Heart left ventricle (tissue), 16 donors: ENCODE data around the gene ARRB1. TPM values are rescaled to one million over a fixed set of nuclear protein-coding genes. Genes with fewer than 3 reads are reported as not detected.

Experiments
- ATAC-seq, 4 donors: fragments of 200-7000 bp; cut with Tn5 transposase; one replicate each; pipeline ENCODE4 v1.9.1; 2020 to 2022; ENCODE audit warnings: moderate library complexity in 4 of 4, mild to moderate bottlenecking in 3 of 4, moderate number of reproducible peaks in 1 of 4
- DNase-seq, 5 donors: peaks; one replicate each; pipeline ENCODE4 v3.0.0-alpha.2; 2020
- H3K27ac ChIP-seq, 12 donors: fragments of 200-600 bp; sonication (generic) in 4 of 12; one replicate each; pipeline versions ENCODE4 v1.5.0 to v1.8.0; 2016 to 2022; ENCODE audit warnings: mild to moderate bottlenecking in 2 of 12
- H3K27me3 ChIP-seq, 9 donors: fragments of 200-600 bp; sonication (generic) in 2 of 9; one replicate each; pipeline versions ENCODE4 v1.5.1 to v1.8.0; 2016 to 2022; ENCODE audit warnings: mild to moderate bottlenecking in 3 of 9
- H3K36me3 ChIP-seq, 9 donors: fragments of 200-600 bp; sonication (generic) in 2 of 9; one replicate each; pipeline versions ENCODE4 v1.5.0 to v1.8.0; 2018 to 2022; ENCODE audit warnings: mild to moderate bottlenecking in 2 of 9
- H3K4me1 ChIP-seq, 12 donors: fragments of 200-600 bp; sonication (generic) in 4 of 12; one replicate each; pipeline versions ENCODE4 v1.5.0 to v1.8.0; 2016 to 2022; ENCODE audit warnings: mild to moderate bottlenecking in 3 of 12
- H3K4me3 ChIP-seq, 12 donors: fragments of 200-600 bp; sonication (generic) in 4 of 12; one replicate each; pipeline versions ENCODE4 v1.5.0 to v1.8.0; 2017 to 2022; ENCODE audit warnings: mild to moderate bottlenecking in 9 of 12, moderate library complexity in 4 of 12
- H3K9me3 ChIP-seq, 12 donors: fragments of 200-600 bp; sonication (generic) in 4 of 12; one replicate each; pipeline versions ENCODE4 v1.5.0 to v1.8.0; 2016 to 2022; ENCODE audit warnings: mild to moderate bottlenecking in 1 of 12
- POLR2A ChIP-seq, 2 donors: fragments of 450-650 bp; IDR thresholded peaks; one replicate each; pipeline ENCODE4 v1.6.1; 2017; ENCODE audit warnings: antibody characterized with exemption in 2 of 2, mild to moderate bottlenecking in 2 of 2, moderate library complexity in 2 of 2
- WGBS, 4 donors: extraction: QIAGEN DNeasy Blood & Tissue Kit in 2 of 4; methylation state at CpG; one replicate each; pipeline versions ENCODE4 v1.1.5 to v1.1.7; 2013 to 2018; 5-methylcytosine and 5-hydroxymethylcytosine counted together
- intact Hi-C, 10 donors: fragments of 100-400 bp; cut with DNase I; formaldehyde crosslinking; loops; one replicate each; pipeline versions ENCODE4 v1.11.1 to v1.14.2; 2022
- polyA plus RNA-seq, 2 donors: library from polyadenylated mRNA; stranded (reverse); fragments of 200-250 nt; gene quantifications; one replicate each; pipeline ENCODE4 v1.2.3, GENCODE V29; 2013
- total RNA-seq, 9 donors: library from RNA; depleted of rRNA in 2 of 9; stranded (reverse); fragments of >200 nt in 2 of 9; fragmentation: NEBNext Ultra II Directional in 3 of 9; extraction: Animal tissue kit (Norgen Biotek cat#: 25700) in 3 of 9; gene quantifications; one replicate each; pipeline versions ENCODE4 v1.1.0 to v1.2.4, GENCODE V29; 2016 to 2023
- TF ChIP-seq, protein P1 (sequence below), 12 donors: fragments of 200-600 bp; sonication (generic) in 4 of 12; IDR thresholded peaks; one replicate each; pipeline versions ENCODE4 v1.5.0 to v1.8.0; 2018 to 2022; ENCODE audit warnings: antibody characterized with exemption in 12 of 12, mild to moderate bottlenecking in 5 of 12
- donor health status: ischemic (EF 13 %, LVEDD 7.1; RV severe dilation, severe dysfunction).
- donor health status: healthy with polysubstance abuse.
- donor health status: DM: no; HTN: yes; CAD: no.
- donor health status: DM: no; HTN: no; CAD: no.
- donor health status: ischemic (EF 25% LVEDD 6.9; RV normal size, moderate dysfunction).
- donor health status: ischemic (EF 25% LVEDD 5.7; RV mildly dilated, moderate dysfunction).
- donor health status: healthy.
- donor health status: DM: yes; HTN: yes; CAD: no.
- donor health status: ischemic (EF 35%, LVEDD 5.7; RV mildly dilated, moderate dysfunction).
- donor health status: nonischemic (EF 11% LVEDD 7.7; RV severe dilation, severe dysfunction).
- donor health status: DM: yes; HTN: yes; CAD: no.
- donor health status: PGD.
- donor health status: ischemic (EF 29% LVEDD 5.4; RV normal size, mild dysfunction).
- donor health status: nonischemic (EF 23%, LVEDD 6.1; RV moderate dilation, normal function).

The ARRB1 gene
- total and polyA plus RNA-seq, 11 donors = 7.9 to 58.9 (median 25.4) TPM

DNA sequence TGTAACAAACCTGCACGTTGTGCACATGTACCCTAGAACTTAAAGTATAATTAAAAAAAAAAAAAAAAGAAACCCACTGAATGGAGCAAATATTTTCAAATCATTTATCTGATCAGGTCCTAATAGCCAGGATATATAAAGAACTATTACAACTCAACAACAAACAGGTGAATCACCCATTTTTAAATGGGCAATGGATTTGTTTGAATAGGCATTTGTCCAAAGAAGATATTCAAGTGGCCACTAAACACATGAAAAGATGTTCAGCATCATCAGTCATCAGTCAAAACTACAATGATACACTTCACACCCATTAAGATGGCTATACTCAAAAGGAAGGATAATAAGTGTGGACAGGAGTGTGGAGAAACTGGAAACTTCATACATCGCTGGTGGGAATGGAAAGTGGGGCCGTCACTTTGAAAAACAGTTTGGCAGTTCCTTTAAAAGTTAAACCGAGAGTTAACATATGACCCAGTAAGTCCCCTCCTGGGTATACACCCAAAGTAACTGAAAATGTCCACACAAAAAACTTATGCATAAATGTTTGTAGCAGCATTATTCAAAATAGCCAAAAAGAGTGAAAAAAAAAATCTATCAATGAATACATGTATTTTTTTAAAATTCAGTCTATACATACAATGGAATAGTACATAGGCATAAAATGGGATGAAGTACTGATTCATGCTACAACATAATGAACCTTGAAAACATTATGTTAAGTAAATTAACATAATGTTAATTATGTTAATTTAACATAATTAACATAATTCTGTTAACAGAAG is 53.1 kb downstream of the ARRB1 start:
- 85 to 92% (median 88%) methylated on average over 4 of the region's 4 CpGs for WGBS, 4 donors
- intact Hi-C loops = no loop called here

GRCh38 chr11:75293903-75294302 is 57.6 kb downstream of the ARRB1 start:
- ATAC-seq (no peak), DNase-seq (no peak)
- intact Hi-C loops = no loop called here
- H3K36me3 ChIP-seq = peaks cover 0 to 29% (median 16%) of the 10 kb centered on the region in 9 donors
- H3K9me3 ChIP-seq = peaks cover 0 to 3% (median 0%) of the 10 kb centered on the region in 12 donors
- TF ChIP-seq POLR2A (IDR thresholded peaks at IDR 0.05) = no peak
- TF ChIP-seq, protein P1, sequence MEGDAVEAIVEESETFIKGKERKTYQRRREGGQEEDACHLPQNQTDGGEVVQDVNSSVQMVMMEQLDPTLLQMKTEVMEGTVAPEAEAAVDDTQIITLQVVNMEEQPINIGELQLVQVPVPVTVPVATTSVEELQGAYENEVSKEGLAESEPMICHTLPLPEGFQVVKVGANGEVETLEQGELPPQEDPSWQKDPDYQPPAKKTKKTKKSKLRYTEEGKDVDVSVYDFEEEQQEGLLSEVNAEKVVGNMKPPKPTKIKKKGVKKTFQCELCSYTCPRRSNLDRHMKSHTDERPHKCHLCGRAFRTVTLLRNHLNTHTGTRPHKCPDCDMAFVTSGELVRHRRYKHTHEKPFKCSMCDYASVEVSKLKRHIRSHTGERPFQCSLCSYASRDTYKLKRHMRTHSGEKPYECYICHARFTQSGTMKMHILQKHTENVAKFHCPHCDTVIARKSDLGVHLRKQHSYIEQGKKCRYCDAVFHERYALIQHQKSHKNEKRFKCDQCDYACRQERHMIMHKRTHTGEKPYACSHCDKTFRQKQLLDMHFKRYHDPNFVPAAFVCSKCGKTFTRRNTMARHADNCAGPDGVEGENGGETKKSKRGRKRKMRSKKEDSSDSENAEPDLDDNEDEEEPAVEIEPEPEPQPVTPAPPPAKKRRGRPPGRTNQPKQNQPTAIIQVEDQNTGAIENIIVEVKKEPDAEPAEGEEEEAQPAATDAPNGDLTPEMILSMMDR (IDR thresholded peaks at IDR 0.05) = no peak
- WGBS, 4 donors = 89 to 94% (median 91%) methylated on average over 2 of the region's 2 CpGs
- peaks cover 0 to 17% (median 10%) of the 10 kb centered on the region in 12 donors for H3K4me1 ChIP-seq
- H3K4me3 ChIP-seq = no peak overlapping the region
- no peaks in the 10 kb centered on the region for H3K27me3 ChIP-seq
- H3K27ac ChIP-seq = no peak overlapping the region

More for the DNA sequence above, 53.1 kb downstream of the ARRB1 start:
- peaks cover 5 to 28% (median 20%) of the 10 kb centered on the region in 12 donors for H3K4me1 ChIP-seq
- H3K9me3 ChIP-seq = peaks cover 0 to 3% (median 0%) of the 10 kb centered on the region in 12 donors
- no peak for TF ChIP-seq POLR2A (IDR thresholded peaks at IDR 0.05)
- TF ChIP-seq, protein P1 (IDR thresholded peaks at IDR 0.05) = no peak
- peaks cover 0 to 13% (median 5%) of the 10 kb centered on the region in 9 donors for H3K36me3 ChIP-seq
- no peak for ATAC-seq
- DNase-seq = no peak
- H3K27ac ChIP-seq = no peak overlapping the region
- H3K27me3 ChIP-seq = no peaks in the 10 kb centered on the region
- no peak overlapping the region for H3K4me3 ChIP-seq

GRCh38 chr11:75292943-75293342 is 58.5 kb downstream of the ARRB1 start:
- intact Hi-C loops = no loop called here
- ATAC-seq (no peak), DNase-seq (no peak)
- H3K27ac ChIP-seq = no peak overlapping the region
- 58 to 80% (median 63%) methylated on average over 3 of the region's 3 CpGs for WGBS, 4 donors
- H3K36me3 ChIP-seq = peaks cover 0 to 35% (median 17%) of the 10 kb centered on the region in 9 donors
- H3K4me1 ChIP-seq = peaks cover 0 to 17% (median 10%) of the 10 kb centered on the region in 12 donors
- H3K9me3 ChIP-seq = peaks cover 0 to 3% (median 0%) of the 10 kb centered on the region in 12 donors
- no peak overlapping the region for H3K4me3 ChIP-seq
- no peaks in the 10 kb centered on the region for H3K27me3 ChIP-seq
- no peak for TF ChIP-seq POLR2A (IDR thresholded peaks at IDR 0.05)
- TF ChIP-seq, protein P1 (IDR thresholded peaks at IDR 0.05) = no peak

GRCh38 chr11:75291741-75292140 is 59.7 kb downstream of the ARRB1 start:
- intact Hi-C loops = no loop called here
- ATAC-seq = no peak
- 88 to 98% (median 92%) methylated on average over 6 of the region's 6 CpGs for WGBS, 4 donors
- peaks cover 0 to 3% (median 0%) of the 10 kb centered on the region in 12 donors for H3K9me3 ChIP-seq
- H3K4me3 ChIP-seq = no peak overlapping the region
- H3K27me3 ChIP-seq = no peaks in the 10 kb centered on the region
- H3K36me3 ChIP-seq = peaks cover 0 to 44% (median 25%) of the 10 kb centered on the region in 9 donors
- H3K27ac ChIP-seq = no peak overlapping the region
- peak in 1 of 5 donors; percentile 29 for DNase-seq
- TF ChIP-seq, protein P1 (IDR thresholded peaks at IDR 0.05) = no peak
- no peak for TF ChIP-seq POLR2A (IDR thresholded peaks at IDR 0.05)
- H3K4me1 ChIP-seq = peaks cover 0 to 22% (median 10%) of the 10 kb centered on the region in 12 donors
